ENCODE data around the gene PRKCH. TPM values are rescaled to one million over a fixed set of nuclear protein-coding genes. Genes with fewer than 3 reads are reported as not detected.

PRKCH gene
- total RNA-seq, 4 donors from 2014 or later: 49.5 to 147 (median 59.2) TPM

GRCh38 chr14:61477712-61478462, 156.5 kb downstream of the PRKCH start:
- DNase-seq (ENCODE audit: low spot score in 2 of 2): no peak
- no peak overlapping the region for H3K4me3 ChIP-seq
- 71% methylated on average over 10 of the region's 10 CpGs for WGBS
- peaks cover 55% of the 10 kb centered on the region for H3K4me1 ChIP-seq
- H3K27ac ChIP-seq: peak overlapping the region; percentile 82
- H3K36me3 ChIP-seq: no peaks in the 10 kb centered on the region
- H3K9me3 ChIP-seq: no peaks in the 10 kb centered on the region
- H3K27me3 ChIP-seq: no peaks in the 10 kb centered on the region
- no peak for TF ChIP-seq EP300 (IDR thresholded peaks at IDR 0.05)
- no peak for TF ChIP-seq CTCF (IDR thresholded peaks at IDR 0.05)
- no peak for TF ChIP-seq POLR2AphosphoS5 (IDR thresholded peaks at IDR 0.05)
- no peak for TF ChIP-seq POLR2A (IDR thresholded peaks at IDR 0.05)

GRCh38 chr14:61478971-61479473, 157.6 kb downstream of the PRKCH start:
- Histone ChIP-seq H3K4me3 (no peak overlapping the region), H3K9me3 (no peaks in the 10 kb centered on the region), H3K27ac (no peak overlapping the region), H3K27me3 (no peaks in the 10 kb centered on the region), H3K36me3 (no peaks in the 10 kb centered on the region), H3K4me1 (peaks cover 46% of the 10 kb centered on the region)
- WGBS: 56% methylated on average over 6 of the region's 6 CpGs
- TF ChIP-seq POLR2A (IDR thresholded peaks at IDR 0.05): no peak
- no peak for TF ChIP-seq POLR2AphosphoS5 (IDR thresholded peaks at IDR 0.05)
- no peak for TF ChIP-seq EP300 (IDR thresholded peaks at IDR 0.05)
- no peak for TF ChIP-seq CTCF (IDR thresholded peaks at IDR 0.05)
- no peak for DNase-seq (ENCODE audit: low spot score in 2 of 2)

GRCh38 chr14:61479746-61480502, 158.5 kb downstream of the PRKCH start:
- no peak overlapping the region for H3K4me3 ChIP-seq
- H3K4me1 ChIP-seq: peaks cover 46% of the 10 kb centered on the region
- DNase-seq (ENCODE audit: low spot score in 2 of 2): no peak
- no peaks in the 10 kb centered on the region for H3K9me3 ChIP-seq
- peak overlapping the region; percentile 13 for H3K27ac ChIP-seq
- H3K36me3 ChIP-seq: no peaks in the 10 kb centered on the region
- no peaks in the 10 kb centered on the region for H3K27me3 ChIP-seq
- no peak for TF ChIP-seq POLR2A (IDR thresholded peaks at IDR 0.05)
- TF ChIP-seq CTCF (IDR thresholded peaks at IDR 0.05): no peak
- TF ChIP-seq EP300 (IDR thresholded peaks at IDR 0.05): no peak
- no peak for TF ChIP-seq POLR2AphosphoS5 (IDR thresholded peaks at IDR 0.05)
- WGBS: 72% methylated on average over 3 of the region's 3 CpGs

GRCh38 chr14:61480704-61481285, 159.4 kb downstream of the PRKCH start:
- TF ChIP-seq POLR2AphosphoS5 (IDR thresholded peaks at IDR 0.05): no peak
- TF ChIP-seq CTCF (IDR thresholded peaks at IDR 0.05): no peak
- TF ChIP-seq EP300 (IDR thresholded peaks at IDR 0.05): no peak
- no peak for TF ChIP-seq POLR2A (IDR thresholded peaks at IDR 0.05)
- Histone ChIP-seq H3K36me3 (peaks cover 6% of the 10 kb centered on the region), H3K9me3 (no peaks in the 10 kb centered on the region), H3K27me3 (no peaks in the 10 kb centered on the region), H3K27ac (no peak overlapping the region), H3K4me3 (no peak overlapping the region), H3K4me1 (peaks cover 45% of the 10 kb centered on the region)
- DNase-seq (ENCODE audit: low spot score in 2 of 2): no peak
- 93% methylated on average over 8 of the region's 8 CpGs for WGBS

GRCh38 chr14:61481701-61482100, 160.3 kb downstream of the PRKCH start:
- 86% methylated on average over 5 of the region's 5 CpGs for WGBS
- Histone ChIP-seq H3K4me1 (peaks cover 36% of the 10 kb centered on the region), H3K36me3 (peaks cover 6% of the 10 kb centered on the region), H3K4me3 (no peak overlapping the region), H3K27ac (no peak overlapping the region), H3K27me3 (no peaks in the 10 kb centered on the region), H3K9me3 (no peaks in the 10 kb centered on the region)
- no peak for DNase-seq (ENCODE audit: low spot score in 2 of 2)
- TF ChIP-seq POLR2A (IDR thresholded peaks at IDR 0.05) (no peak), POLR2AphosphoS5 (IDR thresholded peaks at IDR 0.05) (no peak), CTCF (IDR thresholded peaks at IDR 0.05) (no peak), EP300 (IDR thresholded peaks at IDR 0.05) (no peak)
